ENCODE measurements around the gene DDX1.

GRCh38 chr2:15616850-15617777 lies 25.4 kb downstream of the DDX1 start:
- TF ChIP-seq CTCF (IDR thresholded peaks at IDR 0.05), result no peak
- TF ChIP-seq POLR2A (IDR thresholded peaks at IDR 0.05), result no peak
